Stimulated activated CD4-positive, alpha-beta T cell treated with anti-CD3 and anti-CD28 coated beads, Interleukin-1b, Interleukin-23, amount 100 ng/mL, for 4 hours (primary cell): ENCODE results near the gene TCAF1.

Source experiments
- DNase-seq, 2 donors: peaks; one replicate each; pipeline ENCODE4 v3.0.0-alpha.2; 2020; ENCODE audit warnings: low read depth in 2 of 2

Gene TCAF1

GRCh38 chr7:143901668-143902331 lies at the start of gene TCAF1:
Gene TCAF1, minus strand, starts transcription at chr7:143902176. Its CDS starts 25,568 bp downstream, at chr7:143876608.
- DNase-seq: peak; percentile 86 to 88

DNA sequence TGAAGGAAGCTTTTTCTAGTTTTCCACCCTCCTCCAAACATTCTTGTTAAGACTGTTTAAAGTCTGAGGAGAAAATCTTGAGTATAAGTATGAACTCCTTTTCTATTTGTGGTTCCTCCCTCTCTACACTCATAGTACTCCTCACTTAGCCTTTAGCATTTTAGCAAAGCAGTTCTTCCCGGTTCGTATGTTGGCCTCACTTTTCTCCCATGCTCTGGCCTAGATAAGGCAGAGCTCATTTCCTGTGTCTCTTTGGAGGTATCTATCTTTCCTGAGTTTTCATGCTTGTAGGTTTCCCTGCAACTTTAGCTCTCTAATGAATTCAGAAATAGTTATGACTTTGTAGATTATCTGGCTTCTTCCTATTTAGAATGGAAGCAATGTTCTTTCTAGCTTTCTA lies 46.8 kb upstream of the TCAF1 start:
- no peak for DNase-seq

DNA sequence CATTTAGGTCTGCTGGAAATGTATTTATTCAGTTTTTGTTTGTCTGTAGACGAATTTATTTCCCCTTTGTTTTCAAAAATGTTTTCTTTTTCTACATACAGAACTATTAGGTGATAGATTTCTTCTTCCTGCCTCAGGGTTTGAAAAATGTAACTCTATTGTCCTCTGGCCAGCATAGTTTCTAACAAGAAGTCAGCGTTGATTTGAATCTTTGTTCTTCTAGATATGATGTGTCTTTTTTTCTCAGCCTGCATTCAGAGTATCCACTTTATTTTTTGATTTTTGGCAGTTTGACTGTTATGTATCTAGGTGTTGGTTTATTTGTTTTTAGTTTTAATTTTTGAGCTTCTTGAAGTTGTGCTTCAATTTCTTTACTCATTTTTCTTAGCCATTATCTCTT lies 45.1 kb upstream of the TCAF1 start:
- no peak for DNase-seq

DNA sequence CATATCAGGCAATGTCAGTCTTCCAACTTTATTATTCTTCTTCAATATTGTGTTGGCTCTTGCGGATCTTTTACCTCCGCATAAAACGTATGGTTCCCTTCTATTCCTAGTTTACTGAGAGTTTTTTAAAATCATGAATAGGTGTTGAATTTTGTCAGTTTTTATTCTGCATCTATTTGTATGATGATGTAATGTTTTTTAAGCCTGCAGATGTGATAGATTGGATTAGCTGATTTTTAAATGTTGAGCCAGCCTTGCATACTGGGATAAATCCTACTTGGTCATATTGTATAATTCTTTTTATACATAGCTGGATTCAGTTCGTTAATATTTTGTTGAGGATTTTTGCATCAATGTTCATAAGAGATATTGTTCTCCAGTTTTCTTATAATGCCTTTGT lies 43.4 kb upstream of the TCAF1 start:
- no peak for DNase-seq

- no peak for DNase-seq
These were observed 36.6 kb upstream of the TCAF1 start for GRCh38 chr7:143938379-143939243.

DNA sequence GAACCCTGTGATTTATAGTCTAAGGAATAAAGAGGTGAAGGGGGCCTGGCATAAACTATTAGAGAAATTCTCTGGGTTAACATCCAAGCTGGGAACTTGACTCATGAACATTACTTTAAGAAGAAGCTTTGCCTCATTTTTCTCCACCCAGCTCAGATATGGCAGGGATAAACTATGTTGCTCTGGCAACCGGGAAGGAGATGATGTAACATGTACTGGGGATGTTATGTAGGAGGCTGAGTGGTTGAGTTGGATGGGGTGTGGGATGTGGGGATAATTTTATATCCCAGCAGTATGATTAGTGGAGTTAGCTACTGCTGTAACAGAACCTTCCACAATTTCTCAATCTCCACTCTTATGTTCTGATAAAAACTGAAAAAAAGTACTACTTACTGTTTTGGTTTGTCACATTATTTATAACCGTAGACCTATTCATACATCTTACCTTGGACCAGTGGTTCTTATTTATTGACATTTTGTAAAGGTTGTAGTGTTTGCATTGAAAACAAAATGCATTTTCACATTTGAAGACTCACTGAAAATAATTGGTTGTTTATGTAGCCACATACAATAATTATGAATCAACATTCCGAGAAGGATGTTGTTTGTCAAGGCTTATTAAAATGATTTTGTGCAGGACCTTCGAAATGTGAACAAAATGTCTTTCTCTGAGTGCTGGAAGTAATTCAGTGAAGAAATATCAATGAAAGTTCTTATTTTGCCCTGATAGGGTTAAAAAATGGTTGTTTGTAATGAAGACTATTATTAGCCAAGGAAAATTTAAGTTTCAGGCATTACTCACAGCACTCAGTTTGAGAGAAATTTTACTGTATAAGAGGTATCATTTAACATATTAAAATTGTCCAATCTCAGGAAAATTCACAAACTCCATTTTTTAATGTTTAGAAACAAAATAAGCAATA lies 34.4 kb upstream of the TCAF1 start:
- DNase-seq: no peak

DNA sequence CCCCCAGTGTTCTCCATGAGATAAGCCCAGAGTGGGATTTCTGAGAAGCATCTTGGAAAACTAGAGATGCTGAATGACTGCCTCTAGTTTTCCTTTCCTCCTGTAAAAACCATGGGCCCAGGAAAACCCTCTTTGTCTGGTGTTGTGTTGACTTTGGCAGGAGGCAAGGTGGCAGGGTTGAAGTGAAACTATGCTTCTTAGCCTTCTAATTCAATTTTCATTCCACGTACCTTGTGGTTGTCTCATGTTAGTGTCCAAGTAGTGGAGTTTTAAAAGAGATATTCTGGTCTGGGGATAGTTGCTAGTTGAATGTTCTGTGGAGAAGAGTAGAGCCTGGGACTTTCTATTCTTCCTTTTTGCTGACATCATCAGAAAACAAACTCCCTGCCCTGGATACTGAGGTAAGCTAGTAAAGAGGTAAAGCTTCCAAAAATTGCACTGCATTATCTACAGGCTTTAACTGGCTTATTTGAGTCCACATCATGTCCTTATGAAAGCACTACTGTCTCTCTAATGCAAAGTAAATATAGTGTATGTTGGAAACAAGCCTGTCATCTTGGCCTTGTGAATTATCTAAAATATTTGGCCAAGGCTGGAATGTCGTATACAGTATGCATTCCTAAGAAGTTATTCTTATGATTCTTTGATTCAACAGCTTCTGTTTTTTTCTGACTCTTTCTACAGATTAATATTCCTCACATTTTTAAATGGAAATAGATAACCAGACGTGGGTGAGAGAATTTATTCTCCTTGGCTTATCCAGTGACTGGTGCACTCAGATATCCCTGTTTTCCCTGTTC lies 32.8 kb upstream of the TCAF1 start, which contains the start of gene OR2F2:
TSS of gene OR2F2 (plus strand) at position 708 of the 800 bp plus-strand sequence. CDS start at position 708, 0 bp downstream.
- DNase-seq: no peak

DNA sequence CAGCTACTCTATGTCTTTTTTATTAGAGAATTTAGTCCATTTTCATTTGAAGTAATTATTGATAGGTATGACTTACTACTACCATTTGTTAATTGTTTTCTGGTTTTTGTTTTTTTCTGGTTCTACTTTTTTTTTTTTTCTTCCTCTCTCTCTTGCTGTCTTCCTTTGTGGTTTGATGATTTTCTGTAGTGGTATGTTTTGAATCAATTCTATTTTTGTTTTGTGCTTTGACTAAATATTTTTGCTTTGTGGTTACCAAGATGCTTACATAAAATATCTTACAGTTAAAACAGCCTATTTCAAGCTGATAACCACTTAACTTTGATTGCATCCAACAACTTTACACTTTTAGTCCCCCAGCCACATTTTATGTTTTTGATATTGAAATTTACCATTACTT lies 29.8 kb upstream of the TCAF1 start:
- no peak for DNase-seq

DNA sequence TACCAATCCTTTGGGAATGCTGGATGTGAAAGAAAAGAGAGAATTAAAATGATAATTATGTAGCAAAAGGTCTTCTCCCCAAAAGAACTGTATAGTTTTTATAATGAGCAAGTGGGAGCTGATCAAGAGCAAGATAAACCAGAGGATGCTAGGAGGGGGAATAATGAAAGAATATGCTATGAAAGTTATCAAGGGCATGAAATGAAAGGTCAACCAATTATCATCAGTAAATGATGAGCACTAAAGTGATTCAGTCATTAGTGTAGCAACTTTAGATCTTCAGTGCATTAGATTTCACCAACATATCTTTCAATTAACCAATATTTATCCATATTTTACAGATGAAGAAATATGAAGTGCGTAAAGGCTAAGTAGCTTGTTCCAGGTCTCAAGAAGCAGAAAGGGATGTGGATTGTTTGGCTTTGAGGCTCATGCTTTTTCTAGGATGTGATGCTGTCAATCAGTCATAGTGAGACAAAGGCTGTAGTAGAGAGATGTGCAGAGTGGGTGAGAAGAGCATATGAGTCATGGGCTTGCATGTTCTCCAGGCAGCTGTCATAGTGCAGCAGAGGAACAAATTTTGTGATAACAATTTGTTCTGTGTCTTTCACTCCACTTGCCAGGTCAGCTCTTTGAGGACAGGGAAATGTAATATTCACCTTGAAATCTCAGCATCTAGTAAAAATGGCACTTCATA lies 27.4 kb upstream of the TCAF1 start:
- no peak for DNase-seq

DNA sequence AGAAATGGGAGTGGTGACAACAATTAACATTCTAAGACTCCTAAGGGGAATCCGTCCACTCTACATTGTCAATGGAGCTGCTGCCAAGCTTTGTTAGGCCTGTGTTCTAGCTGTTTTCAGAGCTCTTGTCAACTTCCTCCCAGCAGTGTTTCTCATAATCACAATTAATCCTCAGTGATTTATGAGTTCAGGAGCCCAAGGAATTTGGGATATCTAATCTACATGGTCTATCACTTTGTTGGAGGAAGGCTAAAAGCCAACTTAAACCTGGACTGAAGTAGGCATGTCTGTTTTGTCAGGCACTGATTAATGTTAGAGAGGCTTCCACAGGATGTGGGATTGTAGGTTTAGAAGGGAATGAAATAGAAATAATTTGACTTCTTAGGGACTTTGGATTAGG lies 22.9 kb upstream of the TCAF1 start:
- no peak for DNase-seq

DNA sequence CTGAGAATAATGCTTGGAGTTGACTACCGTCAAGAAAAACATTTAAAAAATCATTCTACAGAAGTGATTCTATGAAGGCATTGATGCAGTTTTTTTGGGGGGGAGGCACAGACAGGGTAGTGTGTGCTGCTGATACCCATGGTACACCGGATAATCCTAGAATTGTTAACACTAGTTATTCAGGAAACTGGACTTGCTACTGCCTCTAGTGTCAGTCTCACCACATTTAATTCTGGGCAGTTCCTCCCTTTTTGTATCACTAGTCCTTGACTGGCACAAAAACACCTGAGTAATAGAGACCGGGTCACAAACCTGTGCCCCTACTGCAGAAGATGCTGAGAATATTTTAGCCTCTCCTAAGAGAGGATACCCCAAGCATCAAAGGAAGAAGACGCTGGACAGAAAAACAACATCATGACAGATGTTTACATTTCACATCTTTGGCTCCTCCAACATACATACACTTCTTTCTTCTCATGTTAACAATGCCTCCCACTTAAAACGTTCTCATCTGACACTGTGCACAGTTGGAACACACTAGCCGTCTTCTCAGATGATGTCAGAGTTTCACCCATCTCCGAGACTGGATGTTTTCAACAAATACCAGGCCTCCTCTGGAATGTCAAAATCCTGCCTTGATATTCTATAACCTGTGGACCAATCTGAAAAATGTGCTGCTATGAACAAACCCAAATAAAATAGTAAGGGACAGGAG lies 13.1 kb upstream of the TCAF1 start:
- DNase-seq: no peak

DNA sequence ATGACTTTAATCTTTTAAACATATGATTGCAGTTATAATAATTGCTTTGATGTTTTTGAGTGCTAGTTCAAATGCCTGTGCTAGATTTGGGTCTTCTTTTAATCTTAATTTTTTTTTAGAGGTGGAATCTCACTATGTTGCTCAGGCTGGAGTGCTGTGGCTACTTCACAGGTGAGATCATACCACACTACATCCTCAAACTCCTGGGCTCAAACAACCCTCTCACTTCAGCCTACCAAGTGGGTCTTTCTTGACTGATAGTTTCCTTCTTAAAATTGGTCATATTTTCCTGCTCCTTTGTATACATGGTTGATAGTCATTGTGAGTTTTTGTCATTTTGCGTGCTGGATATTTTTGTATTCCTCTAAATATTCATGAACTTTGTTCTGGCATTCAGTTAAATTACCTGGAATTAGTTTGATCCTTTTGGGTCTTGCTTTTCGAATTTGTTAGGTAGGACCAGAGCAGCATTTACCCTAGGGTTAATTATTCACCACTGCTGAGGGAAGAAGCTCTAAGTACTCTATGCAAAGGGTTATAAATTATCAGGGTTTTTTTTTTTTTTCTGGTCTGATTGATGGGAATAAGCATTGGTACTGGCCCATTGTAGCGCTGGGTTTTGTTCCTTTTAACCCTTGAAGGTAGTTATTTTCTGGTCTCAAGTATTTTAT lies 12.1 kb upstream of the TCAF1 start:
- DNase-seq: no peak

DNA sequence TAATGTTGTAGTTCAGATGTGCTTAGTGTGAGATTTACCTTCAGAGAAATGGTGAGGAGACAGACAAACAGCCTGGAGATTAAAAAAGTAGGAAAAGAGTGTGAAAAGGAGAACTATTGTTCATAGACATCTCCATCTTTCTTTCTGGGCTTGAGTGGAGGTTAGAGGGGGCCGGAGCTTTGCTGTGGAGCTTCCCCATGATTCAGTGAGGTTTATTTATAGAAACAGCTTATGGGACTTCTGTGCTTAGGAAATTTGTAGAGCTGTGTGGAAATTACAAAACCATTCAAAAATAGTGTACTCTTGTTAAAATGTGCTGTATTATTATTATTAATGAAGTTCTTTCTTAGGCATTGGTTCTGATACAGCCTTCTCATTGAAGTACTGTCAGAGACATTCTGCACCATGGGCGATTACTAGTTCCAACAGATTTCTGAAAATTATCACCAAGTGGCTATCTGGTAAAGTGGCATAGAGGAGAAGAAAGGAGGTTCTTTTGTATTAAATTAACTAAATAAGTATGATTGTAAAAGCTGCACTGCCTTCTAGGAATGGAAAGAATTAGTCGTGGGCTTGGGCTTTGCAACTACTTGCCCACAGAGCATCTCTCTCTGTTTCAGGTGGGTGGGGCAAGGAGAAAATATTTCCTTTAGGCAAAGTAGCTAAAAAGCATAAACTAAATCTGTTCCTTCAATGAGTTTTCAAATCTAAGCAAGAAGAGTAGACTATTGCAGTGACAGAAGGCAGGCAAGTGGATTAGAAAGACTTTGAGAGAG lies 8.7 kb upstream of the TCAF1 start:
- DNase-seq: no peak

GRCh38 chr7:143909863-143910262 lies 7.9 kb upstream of the TCAF1 start:
- no peak for DNase-seq

GRCh38 chr7:143908120-143908519 lies 6.1 kb upstream of the TCAF1 start:
- no peak for DNase-seq

- DNase-seq: no peak
These were observed 4.9 kb upstream of the TCAF1 start for GRCh38 chr7:143906895-143907294.

DNA sequence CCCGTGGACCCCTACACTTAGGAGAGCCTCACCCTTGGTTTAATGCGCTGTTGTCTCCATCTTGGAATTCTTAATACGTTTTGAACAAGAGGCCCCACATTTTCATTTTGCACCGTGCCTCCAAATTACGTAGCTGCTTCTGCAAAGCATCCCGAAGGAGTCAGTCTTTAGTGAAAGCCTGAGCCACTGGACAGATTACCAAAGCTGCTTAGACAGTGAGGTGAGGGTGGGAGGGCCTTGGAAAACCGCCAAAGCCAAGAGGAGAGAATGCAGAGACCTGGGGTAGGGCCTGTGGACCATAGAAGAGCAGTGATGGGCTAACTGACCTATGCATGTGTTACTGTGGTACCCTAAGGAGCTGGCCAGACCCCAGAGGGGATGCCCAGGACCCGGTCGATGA lies 4.2 kb upstream of the TCAF1 start:
- no peak for DNase-seq

- DNase-seq: no peak
These were observed 3.5 kb upstream of the TCAF1 start for GRCh38 chr7:143905509-143905908.
